ENCODE measurements around the gene B4GALT5.

B4GALT5 gene

DNA sequence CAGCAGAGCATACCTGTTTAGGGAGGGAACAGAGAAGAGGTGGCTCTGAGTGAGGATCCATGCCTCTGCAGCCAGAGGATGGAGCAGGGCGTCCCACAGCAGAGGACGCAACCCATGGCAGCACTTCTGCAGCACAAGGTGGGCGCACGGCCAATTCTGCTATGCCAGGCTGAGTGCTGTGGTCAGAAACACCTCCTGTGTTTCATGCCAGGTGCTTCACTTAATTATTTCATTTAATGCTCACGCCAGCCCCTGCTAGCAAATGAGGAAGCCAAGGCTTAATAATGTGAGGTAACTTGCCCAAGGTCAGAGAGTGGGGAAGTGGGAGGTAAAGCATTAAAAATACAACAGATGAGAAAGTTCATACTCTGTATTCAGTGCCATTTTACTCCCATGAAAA, 77.2 kb downstream of the B4GALT5 start:
- Histone ChIP-seq H2AFZ (ENCODE audit: low read depth, low read length) (no peak overlapping the region), H2BK15ac (ENCODE audit: low read depth, poor library complexity, severe bottlenecking) (no peak overlapping the region), H3K4me3 (ENCODE audit: insufficient read depth in 1 of 2, low read depth in 1 of 2, low read length in 2 of 2) (no peak overlapping the region), H3K14ac (ENCODE audit: low read length in 2 of 2) (no peak overlapping the region), H3K79me1 (replicated peaks; ENCODE audit: low read length, poor library complexity, severe bottlenecking) (peaks cover 36% of the 10 kb centered on the region), H3K4me1 (ENCODE audit: control insufficient read depth, insufficient read depth, low read depth, low read length) (peaks cover 2% of the 10 kb centered on the region), H3K4me2 (ENCODE audit: low read length, poor library complexity, severe bottlenecking) (no peak overlapping the region), H3K4ac (ENCODE audit: low read depth in 1 of 2, low read length in 2 of 2) (no peak overlapping the region), H4K8ac (ENCODE audit: low read length) (no peak overlapping the region), H2BK12ac (ENCODE audit: low read length in 2 of 2) (no peak overlapping the region), H3K18ac (ENCODE audit: low read depth in 1 of 2, low read length in 2 of 2) (no peak overlapping the region), H2BK5ac (ENCODE audit: low read depth, low read length, poor library complexity, severe bottlenecking) (no peak overlapping the region), H2BK120ac (ENCODE audit: low read depth, low read length) (no peak overlapping the region), H4K91ac (ENCODE audit: low read length) (peak overlapping the region; percentile 77), H3K27me3 (ENCODE audit: control insufficient read depth in 1 of 2, insufficient read depth in 1 of 2, low read length in 2 of 2) (no peaks in the 10 kb centered on the region), H3K9me3 (ENCODE audit: control insufficient read depth, low read length) (no peaks in the 10 kb centered on the region), H3K9ac (ENCODE audit: low read length) (no peak overlapping the region), H2AK5ac (ENCODE audit: low read length, severe bottlenecking) (no peak overlapping the region), H3K36me3 (ENCODE audit: control insufficient read depth in 1 of 2, insufficient read depth in 2 of 2, low read depth in 1 of 2, low read length in 2 of 2) (peaks cover 55 to 89% of the 10 kb centered on the region in 2 experiments), H3K23ac (ENCODE audit: low read length in 2 of 2) (no peak overlapping the region), H3K27ac (ENCODE audit: low read length, poor library complexity, severe bottlenecking) (no peak overlapping the region)
- DNase-seq, result no peak
- WGBS, result 97% methylated on average over 5 of the region's 5 CpGs

DNA sequence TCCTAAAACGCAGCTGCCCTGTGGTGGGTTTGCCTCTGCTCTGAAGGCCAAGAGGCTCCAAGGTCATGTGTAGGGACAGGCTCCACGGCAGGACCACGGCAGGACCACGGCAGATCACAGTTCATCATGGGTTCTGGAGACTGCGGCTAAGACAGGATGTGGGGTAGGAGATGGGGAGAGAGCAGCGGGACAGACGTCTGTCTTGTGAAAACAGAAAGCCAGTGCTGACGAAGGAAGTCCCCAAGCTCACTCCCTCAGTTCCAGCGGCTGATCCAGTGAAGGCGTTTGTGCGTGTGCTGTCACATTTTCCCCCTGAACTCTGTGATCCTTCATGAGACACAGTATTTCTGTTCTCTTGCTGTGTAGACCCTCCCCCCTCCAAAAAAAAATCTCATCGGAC, 77.8 kb downstream of the B4GALT5 start:
- Histone ChIP-seq H3K4ac (ENCODE audit: low read depth in 1 of 2, low read length in 2 of 2) (no peak overlapping the region), H3K27ac (ENCODE audit: low read length, poor library complexity, severe bottlenecking) (no peak overlapping the region), H3K4me1 (ENCODE audit: control insufficient read depth, insufficient read depth, low read depth, low read length) (peaks cover 2% of the 10 kb centered on the region), H2BK15ac (ENCODE audit: low read depth, poor library complexity, severe bottlenecking) (peak overlapping the region; percentile 60), H3K4me2 (ENCODE audit: low read length, poor library complexity, severe bottlenecking) (no peak overlapping the region), H3K36me3 (ENCODE audit: control insufficient read depth in 1 of 2, insufficient read depth in 2 of 2, low read depth in 1 of 2, low read length in 2 of 2) (peaks cover 55 to 83% of the 10 kb centered on the region in 2 experiments), H2BK120ac (ENCODE audit: low read depth, low read length) (no peak overlapping the region), H3K4me3 (ENCODE audit: insufficient read depth in 1 of 2, low read depth in 1 of 2, low read length in 2 of 2) (no peak overlapping the region), H4K91ac (ENCODE audit: low read length) (peak overlapping the region; percentile 43), H3K27me3 (ENCODE audit: control insufficient read depth in 1 of 2, insufficient read depth in 1 of 2, low read length in 2 of 2) (no peaks in the 10 kb centered on the region), H3K79me1 (replicated peaks; ENCODE audit: low read length, poor library complexity, severe bottlenecking) (peaks cover 36% of the 10 kb centered on the region), H3K18ac (ENCODE audit: low read depth in 1 of 2, low read length in 2 of 2) (no peak overlapping the region), H3K23ac (ENCODE audit: low read length in 2 of 2) (no peak overlapping the region), H3K14ac (ENCODE audit: low read length in 2 of 2) (no peak overlapping the region), H3K9ac (ENCODE audit: low read length) (no peak overlapping the region), H2AK5ac (ENCODE audit: low read length, severe bottlenecking) (no peak overlapping the region), H4K8ac (ENCODE audit: low read length) (no peak overlapping the region), H2BK12ac (ENCODE audit: low read length in 2 of 2) (no peak overlapping the region), H3K9me3 (ENCODE audit: control insufficient read depth, low read length) (no peaks in the 10 kb centered on the region), H2AFZ (ENCODE audit: low read depth, low read length) (no peak overlapping the region), H2BK5ac (ENCODE audit: low read depth, low read length, poor library complexity, severe bottlenecking) (no peak overlapping the region)
- no peak for DNase-seq
- 75% methylated on average over 12 of the region's 12 CpGs for WGBS

- Histone ChIP-seq H3K4me1 (ENCODE audit: control insufficient read depth, insufficient read depth, low read depth, low read length) (peaks cover 2% of the 10 kb centered on the region), H3K27ac (ENCODE audit: low read length, poor library complexity, severe bottlenecking) (no peak overlapping the region), H2BK5ac (ENCODE audit: low read depth, low read length, poor library complexity, severe bottlenecking) (no peak overlapping the region), H2BK120ac (ENCODE audit: low read depth, low read length) (no peak overlapping the region), H3K14ac (ENCODE audit: low read length in 2 of 2) (no peak overlapping the region), H3K9me3 (ENCODE audit: control insufficient read depth, low read length) (no peaks in the 10 kb centered on the region), H4K91ac (ENCODE audit: low read length) (no peak overlapping the region), H2BK12ac (ENCODE audit: low read length in 2 of 2) (no peak overlapping the region), H3K9ac (ENCODE audit: low read length) (no peak overlapping the region), H3K79me1 (replicated peaks; ENCODE audit: low read length, poor library complexity, severe bottlenecking) (peaks cover 35% of the 10 kb centered on the region), H3K36me3 (ENCODE audit: control insufficient read depth in 1 of 2, insufficient read depth in 2 of 2, low read depth in 1 of 2, low read length in 2 of 2) (peaks cover 54 to 77% of the 10 kb centered on the region in 2 experiments), H2AFZ (ENCODE audit: low read depth, low read length) (no peak overlapping the region), H3K27me3 (ENCODE audit: control insufficient read depth in 1 of 2, insufficient read depth in 1 of 2, low read length in 2 of 2) (no peaks in the 10 kb centered on the region), H3K4ac (ENCODE audit: low read depth in 1 of 2, low read length in 2 of 2) (no peak overlapping the region), H2BK15ac (ENCODE audit: low read depth, poor library complexity, severe bottlenecking) (no peak overlapping the region), H3K18ac (ENCODE audit: low read depth in 1 of 2, low read length in 2 of 2) (no peak overlapping the region), H3K4me2 (ENCODE audit: low read length, poor library complexity, severe bottlenecking) (no peak overlapping the region), H2AK5ac (ENCODE audit: low read length, severe bottlenecking) (no peak overlapping the region), H4K8ac (ENCODE audit: low read length) (no peak overlapping the region), H3K23ac (ENCODE audit: low read length in 2 of 2) (no peak overlapping the region), H3K4me3 (ENCODE audit: insufficient read depth in 1 of 2, low read depth in 1 of 2, low read length in 2 of 2) (no peak overlapping the region)
- DNase-seq, result peak; percentile 39
- 48% methylated on average over 16 of the region's 16 CpGs for WGBS
Measured at GRCh38 chr20:49635166-49635565, 78.5 kb downstream of the B4GALT5 start.

- H4K8ac ChIP-seq (ENCODE audit: low read length), result no peak overlapping the region
- DNase-seq, result no peak
- peaks cover 2% of the 10 kb centered on the region for H3K4me1 ChIP-seq (ENCODE audit: control insufficient read depth, insufficient read depth, low read depth, low read length)
- H2AFZ ChIP-seq (ENCODE audit: low read depth, low read length), result no peak overlapping the region
- peaks cover 50 to 70% of the 10 kb centered on the region in 2 experiments for H3K36me3 ChIP-seq (ENCODE audit: control insufficient read depth in 1 of 2, insufficient read depth in 2 of 2, low read depth in 1 of 2, low read length in 2 of 2)
- H3K4me3 ChIP-seq (ENCODE audit: insufficient read depth in 1 of 2, low read depth in 1 of 2, low read length in 2 of 2), result no peak overlapping the region
- no peak overlapping the region for H2BK15ac ChIP-seq (ENCODE audit: low read depth, poor library complexity, severe bottlenecking)
- no peak overlapping the region for H3K14ac ChIP-seq (ENCODE audit: low read length in 2 of 2)
- H3K27me3 ChIP-seq (ENCODE audit: control insufficient read depth in 1 of 2, insufficient read depth in 1 of 2, low read length in 2 of 2), result no peaks in the 10 kb centered on the region
- no peak overlapping the region for H3K18ac ChIP-seq (ENCODE audit: low read depth in 1 of 2, low read length in 2 of 2)
- no peak overlapping the region for H2BK5ac ChIP-seq (ENCODE audit: low read depth, low read length, poor library complexity, severe bottlenecking)
- H3K27ac ChIP-seq (ENCODE audit: low read length, poor library complexity, severe bottlenecking), result no peak overlapping the region
- peaks cover 30% of the 10 kb centered on the region for H3K79me1 ChIP-seq (replicated peaks; ENCODE audit: low read length, poor library complexity, severe bottlenecking)
- no peak overlapping the region for H4K91ac ChIP-seq (ENCODE audit: low read length)
- no peak overlapping the region for H3K4ac ChIP-seq (ENCODE audit: low read depth in 1 of 2, low read length in 2 of 2)
- no peak overlapping the region for H3K23ac ChIP-seq (ENCODE audit: low read length in 2 of 2)
- peaks cover 2% of the 10 kb centered on the region for H3K9me3 ChIP-seq (ENCODE audit: control insufficient read depth, low read length)
- WGBS, result 93% methylated on average over 2 of the region's 5 CpGs
- H2AK5ac ChIP-seq (ENCODE audit: low read length, severe bottlenecking), result no peak overlapping the region
- no peak overlapping the region for H3K4me2 ChIP-seq (ENCODE audit: low read length, poor library complexity, severe bottlenecking)
- H2BK12ac ChIP-seq (ENCODE audit: low read length in 2 of 2), result no peak overlapping the region
- H3K9ac ChIP-seq (ENCODE audit: low read length), result no peak overlapping the region
- no peak overlapping the region for H2BK120ac ChIP-seq (ENCODE audit: low read depth, low read length)
Measured at GRCh38 chr20:49634116-49634515, 79.6 kb downstream of the B4GALT5 start.

All from mesenchymal stem cell (in vitro differentiated cells and primary cell).